K562 (cell line): ENCODE results near the gene GCC1. TPM values are rescaled to one million over a fixed set of nuclear protein-coding genes. Genes with fewer than 3 reads are reported as not detected.

ENCODE experiments used
- ATAC-seq: fragments of 200-7000 bp; cut with Tn5 transposase; 3 replicates; pipeline ENCODE4 v1.9.1; 2020; ENCODE audit warnings: moderate library complexity
- BruUV-seq: library from RNA; stranded (reverse); fragments of 400-500 nt; replicated peaks from 2 replicates; lab custom pipeline; 2021; lab: Mats Ljungman, UMichigan
- CTCF ChIA-PET: fragments of 300-600 bp; formaldehyde crosslinking; extraction: SDS; loops from one replicate; lab custom pipeline; 2021; ENCODE audit warnings: low intra/inter-chr PET ratio; lab: Yijun Ruan, JAX
- POLR2A ChIA-PET: fragments of 300-600, 350-650 bp; sonication (Branson Sonifier 250); formaldehyde crosslinking; extraction: SDS; loops from one replicate; lab custom pipeline; 2021; ENCODE audit warnings: antibody characterized with exemption, inconsistent platforms; lab: Yijun Ruan, JAX
- DNase-seq, 4 experiments: peaks; one replicate each; pipeline versions ENCODE4 v3.0.0 to v3.0.0-alpha.2; 2011 to 2018; ENCODE audit warnings: low spot score in 3 of 4, mixed read lengths in 3 of 4; ENCODE audit errors: extremely low read depth in 1 of 4
- FAIRE-seq: peaks from 2 replicates; lab custom pipeline; 2011; peaks lifted over from hg19 to GRCh38; lab: Jason Lieb, UNC
- H2AFZ ChIP-seq: 2 replicates; pipeline ENCODE4 v1.6.0; 2011; ENCODE audit warnings: low read depth, low read length, control low read depth, inconsistent platforms
- H3K27ac ChIP-seq: fragments of 200-600 bp; 3 replicates; pipeline ENCODE4 v1.8.0; 2011; ENCODE audit warnings: low read depth, mild to moderate bottlenecking, control low read depth, inconsistent platforms, low read length, moderate library complexity, mixed read lengths; ENCODE audit errors: extremely low read depth
- H3K27me3 ChIP-seq, 2 experiments: fragments of 300-600 bp in 1 of 2; 2 replicates in 1 of 2; 3 replicates in 1 of 2; pipeline versions ENCODE4 v1.6.0 to v1.8.0; 2011; ENCODE audit warnings: inconsistent platforms in 2 of 2, low read length in 2 of 2, mild to moderate bottlenecking in 1 of 2, mixed read lengths in 1 of 2, moderate library complexity in 1 of 2; ENCODE audit not compliant: control insufficient read depth in 2 of 2, insufficient read depth in 2 of 2
- H3K36me3 ChIP-seq: fragments of 300-600 bp; 3 replicates; pipeline ENCODE4 v1.8.0; 2011; ENCODE audit warnings: mild to moderate bottlenecking, low read length, inconsistent platforms; ENCODE audit not compliant: control insufficient read depth, insufficient read depth
- H3K4me1 ChIP-seq, 2 experiments: fragments of 200-600 bp in 1 of 2; replicated peaks in 1 of 2; 2 replicates in 1 of 2; 3 replicates in 1 of 2; pipeline versions ENCODE4 v1.5.1 to v1.8.0; 2011; ENCODE audit warnings: inconsistent platforms in 2 of 2, low read length in 2 of 2, mild to moderate bottlenecking in 1 of 2, mixed read lengths in 1 of 2, moderate library complexity in 1 of 2; ENCODE audit not compliant: control insufficient read depth in 2 of 2, insufficient read depth in 2 of 2
- H3K4me2 ChIP-seq: 2 replicates; pipeline ENCODE4 v1.6.1; 2011; ENCODE audit warnings: low read length, control low read depth, inconsistent platforms, mixed read lengths; ENCODE audit not compliant: insufficient read depth
- H3K4me3 ChIP-seq: fragments of 200-600 bp; sonication (generic), shearing (Covaris generic); 2 replicates; pipeline ENCODE4 v1.5.1; 2016; ENCODE audit warnings: control low read depth, inconsistent platforms
- H3K79me2 ChIP-seq: fragments of 200-600 bp; 3 replicates; pipeline ENCODE4 v1.8.0; 2011; ENCODE audit warnings: low read length, inconsistent platforms; ENCODE audit not compliant: control insufficient read depth, insufficient read depth
- H3K9ac ChIP-seq, 2 experiments: 2 replicates each; pipeline versions ENCODE4 v1.6.0 to v1.6.1; 2011; ENCODE audit warnings: low read depth in 2 of 2, low read length in 2 of 2, control low read depth in 1 of 2, inconsistent platforms in 1 of 2, mild to moderate bottlenecking in 1 of 2, mixed read lengths in 1 of 2; ENCODE audit not compliant: insufficient read depth in 1 of 2
- H3K9me1 ChIP-seq: one replicate; pipeline ENCODE4 v1.6.0; 2011; ENCODE audit warnings: inconsistent platforms, mild to moderate bottlenecking, low read length, moderate library complexity; ENCODE audit not compliant: control insufficient read depth, insufficient read depth
- H3K9me3 ChIP-seq: replicated peaks from 2 replicates; pipeline ENCODE4 v1.5.1; 2011; ENCODE audit warnings: low read depth, low read length, inconsistent platforms; ENCODE audit not compliant: control insufficient read depth, insufficient read depth
- H4K20me1 ChIP-seq: replicated peaks from 2 replicates; pipeline ENCODE4 v1.6.1; 2011; ENCODE audit warnings: low read length, inconsistent platforms, mixed read lengths; ENCODE audit not compliant: control insufficient read depth, insufficient read depth
- CHD1 ChIP-seq: fragments of 200-600 bp; sonication (generic); IDR thresholded peaks from one replicate; pipeline ENCODE4 v1.6.1; 2012; ENCODE audit warnings: mild to moderate bottlenecking, moderate library complexity, low read length, inconsistent platforms
- ZNF512 ChIP-seq: IDR thresholded peaks from 2 replicates; pipeline ENCODE4 v1.6.1; 2016; ENCODE audit warnings: missing genetic modification characterization, missing compliant biosample characterization
- ZNF584 ChIP-seq: fragments of 200-800 bp; sonication (Bioruptor generic); IDR thresholded peaks from 2 replicates; pipeline ENCODE4 v1.6.1; 2016; ENCODE audit warnings: low read depth, mild to moderate bottlenecking, missing genetic modification characterization, missing compliant biosample characterization
- WGBS: fragments of 100-300 bp; shearing (Covaris generic); methylation state at CpG from one replicate; pipeline ENCODE4 v1.1.6; 2016; ENCODE audit warnings: low coverage, mixed read lengths; ENCODE audit not compliant: insufficient coverage; ENCODE audit errors: missing lambda C conversion rate; 5-methylcytosine and 5-hydroxymethylcytosine counted together
- in situ Hi-C: fragments of 300-500 bp; cut with MboI; formaldehyde crosslinking; loops from 4 replicates; pipeline ENCODE4 v1.15.0; 2018; ENCODE audit warnings: inconsistent platforms, mixed read lengths
- intact Hi-C: fragments of 100-400 bp; cut with micrococcal nuclease; formaldehyde crosslinking; loops from 2 replicates; pipeline ENCODE4 v1.14.2; 2022
- polyA plus RNA-seq, 8 experiments: library from polyadenylated mRNA; depleted of rRNA in 4 of 8; stranded (reverse) in 5 of 8; unstranded in 3 of 8; fragments of >200 nt; fragmentation: Nextera tagmentation in 2 of 8; fragmentation: Illumina TruSeq in 1 of 8; extraction: Ambion mirVana in 2 of 8; extraction: Trizol in 1 of 8; gene quantifications; 2 replicates each; pipeline versions ENCODE4 v1.2.1 to v1.2.3, GENCODE V29; 2011 to 2014; ENCODE audit warnings: inconsistent platforms in 1 of 8, missing spikeins in 1 of 8
- total RNA-seq, 7 experiments: library from RNA; depleted of rRNA in 6 of 7; stranded (reverse); fragments of >200 nt in 6 of 7; fragmentation: Illumina TruSeq in 2 of 7; extraction: Trizol in 2 of 7; gene quantifications; 2 replicates each; pipeline versions ENCODE4 v1.2.1 to v1.2.3, GENCODE V29; 2011 to 2021; ENCODE audit warnings: low replicate concordance in 1 of 7

Gene GCC1
- total and polyA plus RNA-seq, 9 of the 15 experiments (the other 6 are each of a cell fraction or from before 2014, with no cell fraction given): 1.9 to 19.8 (median 10.9) TPM

- ATAC-seq: no peak
- in situ Hi-C loops: no loop called here
- H3K4me3 ChIP-seq: no peak overlapping the region
- peaks cover 19% of the 10 kb centered on the region for H3K79me2 ChIP-seq
- peaks cover 4% of the 10 kb centered on the region for H3K9me1 ChIP-seq
- H4K20me1 ChIP-seq: no peaks in the 10 kb centered on the region; the same call in 1 of the 2 replicates
- peaks cover 19 to 36% of the 10 kb centered on the region in 2 experiments; a peak in 4 of 5 replicates for H3K4me1 ChIP-seq
- TF ChIP-seq ZNF584 (CRISPR knock-in tag) (no peak), ZNF512 (no peak), CHD1 (no peak)
- TF ChIP-seq, all 486 proteins: peak for 0
- intact Hi-C loops: loop anchor here (5.0 kb wide), 1 partner anchor 62 kb away; the partner anchor contains the start of gene SND1
- DNase-seq: no peak
- H3K9ac ChIP-seq: no peak overlapping the region
- peaks cover 22% of the 10 kb centered on the region; the same call in 2 of the 3 replicates for H3K36me3 ChIP-seq
- H3K27me3 ChIP-seq: peaks cover under 1 to 9% of the 10 kb centered on the region in 2 experiments; a peak in 4 of 5 replicates
- ChIA-PET POLR2A (interaction anchor here (0.5 kb wide), 1 partner anchor 403 kb away, joined by 3 read pairs; no protein-coding TSS in a partner anchor), CTCF (interaction anchor here (1.2 kb wide), 1 partner anchor 141 kb away, joined by 3 read pairs; no protein-coding TSS in a partner anchor)
- no peak overlapping the region for H3K4me2 ChIP-seq
- no TSS peak for BruUV-seq
- no peak overlapping the region for H2AFZ ChIP-seq
- peaks cover 6% of the 10 kb centered on the region; the same call in 1 of the 2 replicates for H3K9me3 ChIP-seq
- FAIRE-seq: peak; percentile 11
- WGBS: 92% methylated on average over 3 of the region's 3 CpGs
- no peak overlapping the region for H3K27ac ChIP-seq
Measured at GRCh38 chr7:127589896-127590295, 4.5 kb upstream of the GCC1 start.
